ENCODE results near the gene SAMHD1.

SAMHD1 gene

GRCh38 chr20:36926653-36927200 lies 24.8 kb downstream of the SAMHD1 start:
- no peak overlapping the region for H3K4me3 ChIP-seq (ENCODE audit: low read depth, low read length)
- TF ChIP-seq CTCF (IDR thresholded peaks at IDR 0.05; ENCODE audit: insufficient read depth, low read length, missing control alignments), result no peak
- ChIA-PET POLR2A (no interaction called here), CTCF (interaction anchor here (0.9 kb wide), 1 partner anchor 34 kb away, joined by 3 read pairs; no protein-coding TSS in a partner anchor)
- no peak for DNase-seq (ENCODE audit: low read depth, low spot score)

- DNase-seq (ENCODE audit: low read depth, low spot score), result no peak
- ChIA-PET CTCF (no interaction called here), POLR2A (no interaction called here)
- TF ChIP-seq CTCF (IDR thresholded peaks at IDR 0.05; ENCODE audit: insufficient read depth, low read length, missing control alignments), result no peak
- no peak overlapping the region for H3K4me3 ChIP-seq (ENCODE audit: low read depth, low read length)
Measured at GRCh38 chr20:36925234-36925633, 26.3 kb downstream of the SAMHD1 start.

- no peak for TF ChIP-seq CTCF (IDR thresholded peaks at IDR 0.05; ENCODE audit: insufficient read depth, low read length, missing control alignments)
- no peak for DNase-seq (ENCODE audit: low read depth, low spot score)
- ChIA-PET POLR2A (no interaction called here), CTCF (interaction anchor here (0.7 to 1.5 kb wide), 5 partner anchors 35 to 708 kb away, joined by 3 to 4 read pairs (median 3); no protein-coding TSS in a partner anchor)
- no peak overlapping the region for H3K4me3 ChIP-seq (ENCODE audit: low read depth, low read length)
Measured at GRCh38 chr20:36924167-36925045, 27.1 kb downstream of the SAMHD1 start.

- no peak for DNase-seq (ENCODE audit: low read depth, low spot score)
- CTCF ChIA-PET, result interaction anchor here (0.9 to 4.5 kb wide), 19 partner anchors 8 to 717 kb away, joined by 3 to 36 read pairs (median 6); no protein-coding TSS in a partner anchor
Measured at GRCh38 chr20:36920334-36920730, 31.2 kb downstream of the SAMHD1 start.

GRCh38 chr20:36919715-36920333 lies 31.7 kb downstream of the SAMHD1 start:
- DNase-seq (ENCODE audit: low read depth, low spot score), result no peak
- POLR2A ChIA-PET, result no interaction called here
- CTCF ChIA-PET, result interaction anchor here (0.6 to 4.5 kb wide), 25 partner anchors 8 to 717 kb away, joined by 3 to 36 read pairs (median 6); partner anchors contain the start of gene NDRG3
- H3K4me3 ChIP-seq (ENCODE audit: low read depth, low read length), result no peak overlapping the region
- peak; percentile 70 for TF ChIP-seq CTCF (IDR thresholded peaks at IDR 0.05; ENCODE audit: insufficient read depth, low read length, missing control alignments)

More at GRCh38 chr20:36920334-36920730, 31.2 kb downstream of the SAMHD1 start:
- POLR2A ChIA-PET, result no interaction called here
- no peak for TF ChIP-seq CTCF (IDR thresholded peaks at IDR 0.05; ENCODE audit: insufficient read depth, low read length, missing control alignments)
- H3K4me3 ChIP-seq (ENCODE audit: low read depth, low read length), result no peak overlapping the region

- POLR2A ChIA-PET, result no interaction called here
- no peak for TF ChIP-seq CTCF (IDR thresholded peaks at IDR 0.05; ENCODE audit: insufficient read depth, low read length, missing control alignments)
- DNase-seq (ENCODE audit: low read depth, low spot score), result no peak
- CTCF ChIA-PET, result interaction anchor here (0.9 to 4.5 kb wide), 8 partner anchors 10 to 360 kb away, joined by 3 to 32 read pairs (median 6); no protein-coding TSS in a partner anchor
- H3K4me3 ChIP-seq (ENCODE audit: low read depth, low read length), result no peak overlapping the region
Measured at GRCh38 chr20:36917943-36918342, 33.6 kb downstream of the SAMHD1 start.
